Cerebellar nuclear complex (tissue), 1 donor: Measurements from ENCODE around the gene WFS1.

Source experiments
- DNase-seq, 2 experiments: peaks; one replicate each; lab custom pipeline; 2025; lab: John Stamatoyannopoulos, UW

The WFS1 gene

DNA sequence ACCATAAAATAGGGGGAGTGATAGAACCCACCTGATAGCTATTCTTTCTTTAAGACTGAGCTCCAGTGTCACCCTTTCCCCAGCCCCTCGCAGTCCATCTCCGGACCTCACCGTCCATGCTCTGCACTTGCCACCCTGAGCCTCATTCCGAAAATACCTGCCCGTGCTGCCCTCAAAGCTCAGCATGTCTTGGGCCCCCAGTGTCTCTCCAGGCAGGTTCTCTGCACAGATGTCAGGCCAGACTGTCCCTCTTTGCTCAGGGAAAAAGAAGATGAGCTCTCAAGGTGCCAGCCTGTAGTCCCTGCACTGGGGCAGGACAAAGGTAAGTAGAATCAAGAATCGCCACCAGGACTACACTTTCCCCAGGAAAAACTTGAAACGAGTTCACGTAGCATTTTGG is 9.8 kb upstream of the WFS1 start:
- no peak for DNase-seq

DNA sequence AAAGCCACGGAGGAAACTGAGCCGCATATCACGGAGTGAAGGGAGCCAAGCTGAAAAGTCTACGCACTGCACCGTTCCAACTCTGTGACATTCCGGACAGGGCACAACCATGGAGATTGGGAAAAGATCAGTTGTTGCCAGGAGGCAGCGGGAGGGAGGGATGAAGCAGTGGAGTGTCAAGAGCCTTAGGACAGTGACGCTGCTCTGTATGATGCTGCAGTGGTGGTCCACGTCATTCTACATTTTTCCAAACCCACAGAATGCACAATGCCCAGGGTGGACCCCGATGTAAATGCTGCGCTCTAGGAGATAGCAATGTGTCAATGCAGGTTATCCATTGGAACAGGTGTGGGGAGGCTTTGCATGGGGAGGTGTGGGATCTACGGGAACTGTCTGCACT is 7.5 kb upstream of the WFS1 start:
- DNase-seq: no peak

DNA sequence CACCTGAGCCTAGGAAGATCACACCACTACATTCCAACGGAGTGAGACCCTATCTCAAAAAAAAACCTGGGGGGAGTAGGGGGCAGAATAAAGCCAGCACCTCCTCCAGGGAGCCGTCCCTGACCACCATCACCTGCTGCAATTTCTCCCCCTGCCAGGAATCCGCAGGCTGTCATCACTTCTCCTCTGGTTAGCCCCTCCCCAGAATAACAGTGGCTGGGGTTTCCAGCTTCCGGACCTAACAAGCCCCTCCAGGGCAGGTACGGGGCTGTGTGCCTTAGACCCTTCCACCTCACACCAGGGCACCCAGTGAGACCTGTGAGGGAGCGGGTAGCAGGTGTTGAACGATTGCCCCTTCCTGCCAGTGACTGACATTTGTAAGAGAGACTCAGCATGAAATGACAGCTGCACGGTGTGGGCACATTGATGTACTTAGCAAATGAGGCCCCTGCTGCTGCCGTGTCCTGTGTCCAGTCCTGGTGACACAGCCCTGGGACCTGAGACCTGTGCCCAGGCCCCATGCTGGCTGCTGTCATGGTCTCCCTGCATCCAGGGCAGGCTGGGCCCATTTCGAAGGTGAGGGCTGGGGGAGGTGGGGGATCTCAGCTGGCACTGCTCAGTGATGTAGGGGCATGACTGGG is 6.7 kb upstream of the WFS1 start:
- no peak for DNase-seq

DNA sequence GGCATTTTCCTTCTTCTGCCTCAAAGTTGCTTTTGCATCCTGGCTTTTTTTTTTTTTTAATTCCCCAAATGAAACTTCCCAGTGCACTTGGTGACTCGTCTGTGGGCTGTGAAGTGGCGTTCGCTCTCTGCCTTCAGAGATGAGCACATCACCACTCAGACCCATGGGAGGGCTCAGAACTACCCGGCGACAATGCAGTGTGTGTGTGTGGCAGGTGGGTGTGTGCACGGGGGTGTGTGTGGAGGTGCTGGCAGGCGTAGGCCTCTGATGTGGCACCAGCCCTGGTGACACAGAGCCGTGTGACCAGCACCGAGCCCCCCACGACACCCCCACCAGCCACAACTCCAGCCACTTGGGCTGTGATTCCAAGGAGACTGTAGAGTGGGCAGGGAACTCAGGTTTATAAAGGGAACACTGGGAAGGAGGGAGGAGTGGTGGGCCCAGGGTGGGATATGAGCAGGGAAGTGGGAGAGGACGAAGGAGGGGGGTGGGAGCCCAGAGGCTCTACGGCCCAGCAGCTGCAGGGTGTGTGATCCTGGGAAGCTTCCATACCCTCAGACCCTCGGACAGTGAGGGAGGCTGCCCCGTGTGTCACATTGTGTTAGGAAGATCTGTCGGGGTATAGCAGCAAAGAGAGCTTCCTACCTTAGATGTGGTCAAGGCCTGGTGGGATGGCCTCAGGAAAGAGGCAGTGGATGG is 6.0 kb upstream of the WFS1 start:
- no peak for DNase-seq

- no peak for DNase-seq
Observed at GRCh38 chr4:6264225-6264540, 5.5 kb upstream of the WFS1 start.

- DNase-seq: no peak
Observed at GRCh38 chr4:6265546-6265945, 4.1 kb upstream of the WFS1 start.

DNA sequence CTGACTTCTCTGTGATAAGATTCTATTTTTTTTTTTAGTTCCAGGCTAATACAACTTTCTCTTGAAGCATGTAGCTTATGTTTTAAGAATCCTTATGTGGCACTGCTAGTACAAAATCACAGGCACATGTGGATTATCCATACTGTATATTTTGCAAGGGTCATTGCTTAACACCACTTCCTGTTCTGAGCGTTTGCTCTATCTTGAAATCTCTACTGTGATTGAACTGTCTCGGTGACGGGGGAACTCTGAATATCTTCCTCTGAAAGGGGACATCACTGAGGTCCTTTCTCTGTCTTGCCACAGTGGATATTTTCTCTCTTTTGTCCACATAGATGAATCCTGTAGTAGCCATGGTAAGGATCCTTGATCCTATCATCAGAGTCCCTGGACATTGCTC is 2.1 kb upstream of the WFS1 start:
- no peak for DNase-seq

DNA sequence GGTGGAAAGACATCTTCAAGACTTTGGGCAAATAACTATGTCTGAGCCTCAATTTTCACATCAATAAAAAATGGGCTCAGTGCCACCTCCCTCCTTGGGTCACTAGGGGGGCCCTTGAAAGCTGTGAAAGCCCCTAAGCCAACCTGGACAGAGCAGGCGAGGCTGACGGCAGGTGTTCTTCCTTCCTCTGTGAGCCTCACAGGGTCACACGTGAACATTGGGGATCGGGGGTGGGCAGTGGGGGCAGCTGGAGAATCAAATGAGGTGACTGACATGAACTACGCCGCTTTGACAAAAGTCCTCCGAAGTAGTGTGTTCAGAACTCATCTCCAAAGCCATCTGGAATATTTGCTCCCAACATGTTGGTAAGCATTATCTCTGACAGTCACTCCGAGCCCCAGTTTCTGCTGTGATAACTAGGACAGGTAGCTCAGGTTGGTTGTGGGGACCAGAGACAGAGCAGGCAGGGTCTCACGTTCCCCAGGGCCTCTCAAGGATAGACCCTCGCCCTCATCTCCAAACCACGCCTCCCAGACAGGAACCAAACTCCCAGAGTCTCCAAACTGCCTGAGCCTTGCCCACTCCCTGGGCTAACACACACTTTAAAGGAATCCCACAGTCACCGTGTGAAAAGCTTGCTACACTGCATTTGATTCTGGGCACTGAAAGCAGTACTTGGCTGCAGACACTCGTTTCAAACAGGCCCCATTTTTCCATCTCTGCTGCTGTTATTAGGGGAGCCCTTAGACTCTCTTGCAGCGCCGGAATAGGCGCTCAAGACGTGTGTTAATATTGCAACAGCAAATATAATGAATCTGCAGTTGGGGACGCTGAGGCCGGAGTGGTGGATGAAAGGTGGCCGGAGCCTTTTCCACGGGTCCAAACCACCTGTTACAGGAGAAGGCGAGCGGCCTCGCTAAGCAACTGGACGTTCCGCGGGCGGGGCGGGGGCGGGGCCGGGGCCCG is 717 bp upstream of the WFS1 start:
- no peak for DNase-seq

DNA sequence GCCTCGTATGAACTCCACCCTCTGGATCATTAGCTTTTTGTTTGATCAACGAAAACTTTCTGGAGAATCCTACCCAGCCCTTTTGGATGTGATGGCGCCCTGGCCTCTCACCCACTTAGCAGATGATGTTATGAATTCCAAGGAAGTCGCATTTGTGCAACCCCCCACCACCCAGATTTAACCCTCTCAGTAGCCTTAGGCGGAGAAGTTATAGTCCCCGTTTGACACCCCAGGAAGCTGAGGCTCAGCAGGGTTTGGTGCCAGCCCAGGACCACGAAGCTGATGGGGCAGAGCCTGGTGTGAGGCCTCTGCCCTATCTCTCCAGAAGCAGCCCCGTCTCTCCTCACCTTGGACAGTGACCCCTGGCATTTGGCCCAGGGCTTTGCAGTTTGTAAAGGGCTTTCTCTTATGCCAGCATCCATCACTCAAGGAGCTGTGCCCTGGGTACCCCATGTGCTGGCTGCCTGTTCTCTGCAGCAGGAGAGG is 1.0 kb downstream of the WFS1 start:
- no peak for DNase-seq

DNA sequence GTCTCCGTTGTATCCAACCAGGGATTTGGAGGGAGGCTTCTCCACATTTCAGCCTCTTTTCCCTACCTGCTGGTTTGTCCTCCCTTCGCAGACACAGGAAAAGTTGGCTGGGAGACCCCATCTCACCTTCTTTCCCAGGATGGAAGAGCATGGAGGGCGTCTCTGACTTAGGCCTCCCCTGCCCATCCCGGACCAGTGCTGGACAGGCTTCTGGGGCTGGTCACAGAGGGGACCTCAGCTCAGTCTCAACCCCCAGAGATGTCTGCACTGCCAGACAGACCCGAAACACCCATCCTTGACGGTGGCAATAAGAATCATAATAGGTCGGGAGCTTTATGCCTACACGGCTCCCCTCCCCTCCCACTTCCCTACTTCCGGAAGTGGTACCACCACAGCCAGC is 1.6 kb downstream of the WFS1 start:
- no peak for DNase-seq

DNA sequence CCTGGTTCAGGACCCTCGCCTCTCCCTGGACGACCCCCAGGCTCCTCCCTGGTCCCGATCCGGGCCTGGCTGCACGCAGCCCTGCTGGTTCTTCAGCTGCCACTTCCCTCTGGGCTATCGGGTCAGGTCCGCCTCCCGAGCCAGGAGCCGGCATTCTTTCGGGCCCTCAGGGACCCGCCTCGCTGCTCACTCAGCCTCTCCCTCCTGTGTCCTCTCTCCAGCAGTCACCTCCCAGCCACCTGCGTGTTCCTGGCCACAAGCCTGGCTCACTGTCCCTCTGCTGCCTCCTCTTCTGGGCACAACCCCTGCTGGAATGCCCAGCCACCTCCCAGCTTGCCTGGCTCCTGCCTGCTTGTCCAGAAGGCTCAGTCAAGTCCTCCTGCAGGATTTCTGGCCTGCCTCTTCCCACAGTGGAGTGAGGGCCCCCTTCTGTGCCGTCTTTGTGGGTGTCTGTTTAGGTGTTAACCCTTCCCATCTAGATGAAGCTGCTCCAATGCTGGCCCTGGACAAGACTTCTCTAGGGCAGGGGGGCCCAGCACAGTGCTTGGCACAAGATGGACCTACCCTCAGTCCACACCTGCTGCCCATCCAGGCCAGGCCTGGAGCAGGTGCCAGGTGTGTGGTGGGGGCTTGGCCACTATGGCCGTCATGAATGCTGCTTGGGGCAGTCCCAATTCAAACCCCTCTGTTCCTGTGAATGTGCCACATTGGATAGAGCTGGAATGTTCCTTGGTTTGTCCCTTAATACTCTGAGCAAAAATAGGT is 2.2 kb downstream of the WFS1 start:
- DNase-seq: peak in 1 of 2 experiments; percentile 61

DNA sequence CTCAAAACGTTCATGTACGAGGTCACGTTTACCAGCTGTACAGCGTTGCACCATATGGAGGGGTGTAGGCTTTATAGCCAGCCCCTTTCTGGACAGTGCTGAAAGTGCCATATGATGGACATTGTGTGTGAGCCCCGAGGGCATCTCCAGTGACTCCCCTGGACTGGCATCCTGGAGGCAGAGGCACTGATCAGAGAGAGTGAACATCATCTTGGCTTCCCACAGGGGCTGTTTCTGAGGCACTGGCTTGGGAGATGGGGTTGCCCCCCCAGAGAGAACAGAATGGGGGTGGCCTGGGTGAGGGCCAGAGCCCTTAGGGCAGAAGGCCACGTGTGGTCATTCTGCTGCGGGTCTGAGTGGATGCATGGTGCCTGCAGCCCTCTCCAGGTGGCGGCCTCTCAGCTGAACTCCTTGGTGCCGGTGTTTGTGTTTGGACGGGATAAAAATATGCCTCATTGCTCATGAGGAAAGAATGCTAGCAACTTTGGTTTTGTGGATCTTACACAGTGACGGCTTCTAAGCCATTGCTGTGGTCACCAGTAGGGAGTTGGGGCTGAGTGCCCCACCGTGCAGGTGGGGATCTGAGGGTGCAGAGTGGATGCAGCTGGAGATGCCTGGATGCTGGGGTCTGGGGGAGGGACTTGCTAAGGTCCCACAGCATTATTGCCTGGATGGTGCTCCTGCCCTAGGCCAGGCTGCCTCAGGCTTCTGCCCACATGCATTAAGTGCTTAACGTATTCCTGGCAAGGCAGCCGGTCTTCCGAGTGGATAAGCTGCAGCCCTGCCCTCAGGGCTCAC is 3.4 kb downstream of the WFS1 start:
- no peak for DNase-seq

GRCh38 chr4:6273661-6273990 is 4.0 kb downstream of the WFS1 start:
- DNase-seq: no peak

GRCh38 chr4:6275351-6275750 is 5.7 kb downstream of the WFS1 start:
- DNase-seq: no peak

DNA sequence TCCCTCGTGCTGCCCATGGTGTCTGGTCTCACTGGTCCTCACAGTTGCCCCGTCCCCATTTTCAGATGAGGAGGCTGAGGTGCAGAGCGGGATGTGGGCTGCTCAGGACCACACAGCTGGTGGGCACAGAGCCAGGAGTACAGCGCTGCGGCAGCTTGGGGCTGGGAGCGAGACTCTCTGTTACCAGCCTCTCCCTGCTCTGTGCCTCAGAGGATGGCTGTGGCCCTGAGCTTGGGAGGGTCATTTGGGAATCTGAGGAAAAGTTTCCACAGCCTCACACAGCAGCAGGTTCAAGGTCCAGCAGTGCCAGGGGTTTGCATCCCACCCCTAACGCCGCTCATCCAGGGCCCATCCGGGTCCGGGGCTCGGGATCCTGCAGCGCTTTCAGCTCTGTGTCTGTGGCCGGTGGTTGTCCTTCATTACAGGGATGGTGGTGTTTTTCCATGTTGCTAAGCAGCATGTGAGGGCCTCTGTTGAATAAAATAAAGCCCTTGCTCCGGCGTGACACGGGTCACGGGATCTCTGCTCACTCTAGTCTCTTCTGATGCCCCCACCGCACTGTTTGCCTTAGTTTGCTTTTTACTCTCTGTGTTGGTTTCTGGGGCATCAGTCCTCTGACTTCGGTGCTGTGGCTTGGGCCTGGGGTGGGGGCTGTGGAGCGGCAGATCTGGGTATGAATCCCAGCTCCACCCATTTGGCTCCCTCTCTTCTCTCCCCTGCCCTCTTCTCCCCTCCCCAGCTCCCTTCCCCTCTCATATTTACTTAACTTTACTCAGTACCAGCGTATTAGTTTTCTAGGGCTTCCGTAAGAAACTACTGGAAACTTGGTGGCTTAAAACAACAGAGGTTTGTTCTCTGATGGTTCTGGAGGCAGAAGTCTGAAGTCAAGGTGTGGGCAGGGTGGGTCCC is 6.5 kb downstream of the WFS1 start:
- no peak for DNase-seq

- no peak for DNase-seq
Observed at GRCh38 chr4:6277139-6277802, 7.6 kb downstream of the WFS1 start.

DNA sequence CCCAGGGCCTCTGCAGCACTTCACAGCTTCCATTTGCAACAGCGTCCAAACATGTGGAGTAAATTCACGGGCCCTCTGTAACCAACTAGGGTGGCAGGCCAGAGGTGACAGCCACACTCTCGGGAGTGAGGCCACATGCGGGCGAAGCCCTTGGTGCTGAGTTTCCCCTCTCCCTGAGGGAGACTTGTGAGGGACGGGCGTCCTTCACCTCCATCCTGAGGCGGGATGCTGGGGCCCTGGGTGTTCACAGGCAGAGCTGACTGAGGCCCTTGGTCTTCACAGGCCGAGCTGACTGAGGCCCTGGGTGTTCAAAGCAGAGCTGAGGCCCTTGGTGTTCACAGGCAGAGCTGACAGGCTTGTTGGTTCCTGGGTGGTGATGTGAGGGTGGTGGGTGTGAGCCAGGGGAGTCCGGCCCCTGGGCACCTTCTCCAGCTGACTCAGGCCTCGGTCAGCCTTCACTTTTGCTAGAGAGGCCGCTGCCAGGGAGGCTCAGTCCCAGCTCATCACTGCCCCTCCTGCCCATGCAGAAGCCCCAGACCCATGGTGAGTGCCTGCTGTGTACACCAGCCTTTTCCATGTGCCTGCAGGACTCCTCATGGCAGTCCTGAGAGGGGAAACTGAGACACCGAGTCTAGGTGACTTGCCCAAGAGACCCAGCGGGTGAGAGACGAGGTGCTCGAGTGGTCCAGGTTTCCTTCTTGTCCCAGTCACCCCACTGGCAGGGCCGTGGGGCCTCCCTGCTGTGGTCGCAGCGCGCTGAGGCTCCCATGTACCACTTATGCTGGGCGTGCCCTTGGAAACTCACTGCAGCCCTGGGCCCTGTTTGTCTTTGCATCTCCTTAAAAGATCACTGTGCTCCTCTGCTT is 8.5 kb downstream of the WFS1 start:
- DNase-seq: no peak

GRCh38 chr4:6278801-6279197 is 9.1 kb downstream of the WFS1 start:
- no peak for DNase-seq
